NCI-H460 (cell line): ENCODE data around the gene ZAP70. TPM values are rescaled to one million over a fixed set of nuclear protein-coding genes. Genes with fewer than 3 reads are reported as not detected.

Experiments used
- DNase-seq: peaks from one replicate; pipeline ENCODE4 v3.0.0-alpha.2; 2016; ENCODE audit warnings: low read depth; ENCODE audit errors: extremely low read depth
- total RNA-seq: library from RNA; depleted of rRNA; stranded (reverse); fragments of >200 nt; shearing (Covaris generic); gene quantifications from 2 replicates; pipeline ENCODE4 v1.2.3, GENCODE V29; 2014

Gene ZAP70
- total RNA-seq, 1 experiment from 2014 or later = not detected

GRCh38 chr2:97745474-97746174 is 32.2 kb downstream of the ZAP70 start:
- DNase-seq = no peak

DNA sequence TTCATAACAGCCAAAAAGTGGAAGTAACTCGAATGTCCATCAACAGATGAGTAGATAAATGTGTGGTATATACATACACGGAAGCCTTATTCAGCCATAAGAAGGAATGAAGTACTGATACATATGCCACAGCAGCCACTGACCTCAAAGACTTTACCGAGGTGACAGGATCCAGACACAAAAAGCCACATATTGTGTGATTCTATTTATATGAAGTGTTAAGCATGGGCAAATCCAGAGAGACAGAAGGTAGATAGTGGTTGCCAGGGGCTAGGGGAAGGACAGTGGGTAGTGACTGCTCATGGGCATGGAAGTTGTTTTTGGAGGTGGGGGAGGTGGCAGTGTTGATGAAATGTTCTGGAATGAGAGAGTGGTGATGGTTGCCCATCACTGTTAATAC is 33.9 kb downstream of the ZAP70 start:
- DNase-seq = no peak

DNA sequence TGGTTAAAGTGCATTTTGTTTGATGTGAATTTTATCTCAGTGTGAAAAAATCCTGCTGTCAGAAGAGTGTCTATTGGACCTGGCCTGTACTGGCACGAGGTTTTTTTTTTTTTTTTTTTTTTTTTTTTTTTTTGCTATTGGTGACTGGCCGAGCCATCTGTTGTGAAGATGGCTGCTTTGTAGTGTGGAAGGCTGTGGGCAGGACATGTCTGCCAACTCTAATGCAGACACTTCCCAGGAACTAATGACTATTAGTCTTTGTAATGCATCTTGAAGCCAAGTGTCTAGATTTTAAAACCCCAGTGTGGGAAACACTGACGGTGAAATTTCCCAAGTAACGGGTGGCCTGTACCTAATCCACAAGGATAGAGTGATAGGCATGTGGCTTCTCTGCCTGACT is 34.3 kb downstream of the ZAP70 start:
- no peak for DNase-seq

- no peak for DNase-seq
These were observed 36.2 kb downstream of the ZAP70 start for GRCh38 chr2:97749581-97749980.

DNA sequence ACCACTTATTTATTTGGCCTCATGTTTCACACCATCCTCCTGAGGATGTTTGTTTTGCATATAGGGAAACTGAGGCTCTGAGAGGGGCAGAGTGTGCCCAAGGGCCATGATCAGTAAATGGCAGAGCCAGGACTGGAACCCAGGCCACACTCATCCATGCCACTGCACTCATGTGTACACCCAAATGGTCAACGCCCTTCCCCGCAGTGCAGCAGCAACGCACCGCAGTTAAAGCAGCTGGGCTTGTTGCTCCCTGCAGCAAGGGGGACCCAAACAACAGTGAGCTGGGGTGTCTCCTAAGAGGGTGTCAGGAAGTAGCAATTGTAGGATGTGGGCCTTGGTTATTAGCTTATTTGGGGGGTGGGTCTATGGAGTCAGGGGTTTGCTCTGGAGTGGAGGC is 36.6 kb downstream of the ZAP70 start:
- DNase-seq = no peak

DNA sequence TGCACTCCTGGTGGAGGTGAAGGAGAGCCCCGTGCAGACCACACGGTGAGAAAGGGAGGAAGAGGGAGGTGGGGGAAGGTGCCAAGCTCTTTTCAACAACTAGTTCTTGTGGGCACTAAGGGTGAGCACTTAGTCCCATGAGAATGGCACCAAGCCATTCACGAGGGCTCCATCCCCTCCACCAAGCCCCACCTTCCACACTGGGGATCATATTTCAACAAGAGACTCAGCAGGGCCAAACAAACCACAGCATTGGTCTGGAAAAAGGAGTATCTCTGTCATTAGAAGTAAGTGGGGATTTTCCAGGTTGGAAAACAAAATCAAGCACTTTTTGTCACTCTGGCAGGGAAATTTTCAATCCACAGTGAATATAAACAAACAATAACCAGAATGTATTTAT is 38.4 kb downstream of the ZAP70 start:
- DNase-seq = no peak

DNA sequence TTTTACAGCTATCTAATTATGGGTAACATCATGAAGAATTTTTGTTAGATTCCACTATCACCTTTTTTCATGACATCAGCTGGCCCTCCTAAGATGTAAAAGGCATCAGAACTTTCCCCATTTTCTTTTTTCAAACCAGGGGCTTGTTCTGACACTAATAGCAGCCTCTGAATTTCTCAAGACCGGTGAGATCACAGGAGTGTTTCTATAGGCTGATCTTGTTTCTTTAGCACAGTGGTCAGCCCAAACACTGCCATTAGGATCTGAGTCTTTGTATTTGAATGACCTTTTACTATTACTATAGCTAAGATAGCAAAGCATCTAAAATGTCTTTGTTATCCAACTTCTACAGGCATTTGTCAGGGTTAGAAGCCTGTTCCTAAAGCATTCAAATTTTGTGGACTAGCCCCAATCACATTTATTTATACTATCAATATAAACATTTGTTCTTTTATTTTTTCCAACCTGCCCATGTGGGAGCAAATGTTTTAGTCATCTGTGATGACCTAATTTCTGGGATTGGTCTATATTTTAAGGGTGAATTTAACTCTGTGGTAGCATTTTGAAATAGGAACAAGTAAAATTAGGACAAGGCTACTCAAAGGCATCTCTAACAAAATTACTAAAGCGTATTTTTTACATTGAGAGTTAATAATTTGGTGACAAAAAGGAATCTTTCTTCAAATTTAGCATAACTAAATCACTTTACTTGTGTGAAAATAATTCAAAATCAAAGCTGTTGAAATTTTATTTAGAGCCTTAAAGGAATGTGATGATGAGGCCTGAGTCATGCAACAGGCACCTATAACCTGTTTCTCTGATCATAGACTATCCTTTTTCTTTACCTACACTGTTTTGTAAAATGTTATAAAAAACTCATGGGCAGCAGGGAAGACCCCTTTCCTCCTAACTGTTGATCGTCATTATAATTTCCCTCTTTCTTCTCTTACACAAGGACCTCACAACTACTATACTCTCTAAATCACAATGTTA is 39.3 kb downstream of the ZAP70 start:
- no peak for DNase-seq

GRCh38 chr2:97754690-97755346 is 41.4 kb downstream of the ZAP70 start:
- no peak for DNase-seq

GRCh38 chr2:97755491-97755890 is 42.1 kb downstream of the ZAP70 start:
- no peak for DNase-seq

DNA sequence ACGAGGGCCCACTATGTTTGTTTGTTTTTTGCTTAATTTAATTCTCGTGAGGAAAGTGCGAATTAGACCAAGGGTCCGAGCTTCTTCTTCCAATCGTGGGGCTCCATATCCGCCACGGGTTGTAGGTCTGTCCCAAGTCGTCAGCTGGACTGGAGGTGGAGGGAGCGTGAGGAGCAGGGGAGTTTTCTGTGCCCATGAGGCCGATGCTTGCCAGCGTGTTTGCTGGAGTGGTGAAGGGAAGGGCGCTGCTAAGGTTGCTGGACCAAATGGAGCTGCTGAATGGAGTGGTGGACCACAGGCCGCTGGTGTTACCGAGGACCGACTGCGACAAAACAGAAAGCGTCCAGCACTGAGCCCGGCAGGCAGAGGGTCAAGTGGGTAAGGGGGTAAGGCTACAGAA is 43.7 kb downstream of the ZAP70 start:
- no peak for DNase-seq

DNA sequence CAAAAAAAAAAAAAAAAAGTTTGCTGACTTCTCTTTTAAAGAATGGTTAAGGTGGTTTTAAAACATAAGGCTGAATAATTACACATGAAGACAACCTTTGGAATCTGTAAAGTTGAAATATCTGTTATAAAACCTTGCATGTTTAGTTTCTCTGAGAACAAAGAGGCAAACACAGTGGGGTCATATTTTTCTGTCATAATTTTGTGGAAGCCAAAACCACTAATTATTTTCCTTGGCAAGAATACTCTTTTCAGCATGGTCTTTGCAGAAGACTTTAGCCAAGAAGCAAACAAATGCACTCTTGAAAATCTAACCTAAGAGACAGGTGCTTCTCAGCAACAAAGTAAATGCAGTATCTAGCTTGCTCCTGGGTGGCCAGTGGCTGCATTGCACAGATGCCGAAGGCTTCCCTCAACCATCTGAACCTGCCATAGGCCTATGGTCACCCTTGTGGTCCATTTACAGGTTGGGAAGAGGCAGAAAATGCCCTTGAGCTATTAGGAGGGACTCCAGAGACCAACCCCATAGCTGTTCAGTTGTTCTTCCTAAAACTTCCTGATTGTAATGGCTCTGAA is 44.8 kb downstream of the ZAP70 start:
- DNase-seq = no peak

DNA sequence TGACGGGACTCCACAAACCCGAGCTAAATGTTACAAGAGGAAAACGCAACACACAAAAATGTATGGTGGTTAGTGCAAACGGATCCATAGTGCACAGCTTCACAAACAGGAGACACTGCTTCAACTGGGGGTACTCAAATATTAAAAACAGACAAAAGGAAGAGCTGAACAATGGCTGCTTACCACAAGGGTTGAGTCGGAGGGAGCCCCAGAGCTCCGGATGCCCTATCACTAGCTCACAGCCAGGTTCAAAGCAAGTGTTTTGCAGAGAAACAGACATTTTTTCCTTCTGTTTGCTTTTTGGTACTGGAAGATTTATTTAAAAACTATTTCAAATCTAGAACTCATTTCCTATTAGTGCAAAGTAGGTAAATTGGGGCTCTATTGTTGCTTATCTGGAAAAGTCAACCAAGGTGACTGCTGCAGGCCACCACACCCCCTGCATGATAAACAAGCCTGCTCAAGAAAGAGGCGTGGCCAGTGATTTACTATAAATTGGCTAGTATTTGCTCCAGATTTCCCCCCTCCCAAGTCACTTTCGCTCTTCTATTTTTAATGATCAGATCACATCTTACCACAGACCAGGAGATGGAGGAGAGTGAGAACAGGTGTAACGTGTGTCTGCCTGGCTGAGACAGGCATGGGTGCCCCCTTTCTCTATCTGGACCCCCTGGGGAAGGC is 46.5 kb downstream of the ZAP70 start:
- DNase-seq = no peak

GRCh38 chr2:97760480-97761049 is 47.2 kb downstream of the ZAP70 start:
- no peak for DNase-seq

GRCh38 chr2:97761192-97761591 is 47.8 kb downstream of the ZAP70 start:
- no peak for DNase-seq

- DNase-seq = no peak
These were observed 49.9 kb downstream of the ZAP70 start for GRCh38 chr2:97763176-97763845.

DNA sequence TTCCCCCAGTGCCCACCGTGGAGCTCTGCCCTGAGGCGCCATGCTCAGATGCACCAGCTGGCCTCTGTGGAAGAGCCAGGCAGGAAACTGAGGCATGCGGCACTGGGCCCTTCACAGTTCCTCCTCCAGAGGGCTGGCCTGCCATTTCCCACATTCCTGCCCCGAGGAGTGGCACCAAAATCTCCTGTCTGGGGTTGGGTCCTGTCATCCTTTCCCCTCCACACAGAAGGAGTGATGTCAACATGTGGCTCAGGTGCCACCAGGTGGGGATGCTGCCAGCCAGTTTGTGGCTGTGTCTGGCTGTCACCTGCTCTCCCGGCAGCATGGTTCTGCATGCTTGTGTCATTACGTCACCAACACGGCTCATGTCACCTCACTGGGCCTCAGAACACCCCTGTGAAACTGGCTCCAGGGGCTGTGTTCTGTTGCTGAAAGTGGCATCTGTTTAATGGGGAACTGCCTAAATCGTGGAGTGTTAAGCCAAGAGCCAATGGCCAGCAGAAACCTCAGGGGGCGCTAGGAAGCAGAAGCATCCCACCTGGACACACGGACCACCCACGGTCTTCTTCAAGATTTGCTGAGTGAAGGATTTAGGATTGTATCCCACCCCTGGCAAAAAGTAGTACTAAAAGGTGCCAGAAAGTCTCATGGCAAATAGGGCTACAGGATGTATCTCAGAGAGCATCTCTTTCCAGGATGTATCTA is 51.3 kb downstream of the ZAP70 start:
- DNase-seq = no peak

- DNase-seq = no peak
These were observed 52.6 kb downstream of the ZAP70 start for GRCh38 chr2:97765933-97766332.

GRCh38 chr2:97766567-97766966 is 53.2 kb downstream of the ZAP70 start:
- no peak for DNase-seq

DNA sequence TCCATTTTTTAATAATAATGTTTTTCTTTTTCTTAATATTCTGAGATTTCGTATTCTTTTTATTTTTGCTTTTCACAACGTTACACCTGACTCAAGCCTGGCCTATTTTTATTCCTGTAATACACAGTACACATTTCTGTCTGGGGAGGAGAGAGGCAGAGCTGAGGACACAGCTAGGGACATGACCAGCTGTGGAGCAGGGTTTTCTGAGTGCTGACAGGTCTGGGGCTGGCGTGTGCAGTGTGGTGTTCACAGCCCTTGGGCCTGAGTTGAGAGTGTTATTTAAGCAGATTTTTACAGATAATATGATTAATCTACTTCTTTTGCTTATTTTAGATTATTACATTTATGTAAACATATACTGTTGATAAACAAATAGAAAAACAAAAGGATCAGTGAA is 55.9 kb downstream of the ZAP70 start:
- no peak for DNase-seq
